Ectodermal cell (in vitro differentiated cells): ENCODE data around the gene AGTRAP.

Experiments
- H3K27ac ChIP-seq: 2 replicates; pipeline ENCODE4 v1.7.0; 2013; ENCODE audit warnings: mild to moderate bottlenecking, low read depth, low read length; ENCODE audit not compliant: insufficient read depth, poor library complexity, severe bottlenecking
- H3K27me3 ChIP-seq: 2 replicates; pipeline ENCODE4 v1.7.0; 2013; ENCODE audit warnings: mild to moderate bottlenecking, low read length; ENCODE audit not compliant: insufficient read depth, control insufficient read depth, poor library complexity, severe bottlenecking
- H3K36me3 ChIP-seq: one replicate; pipeline ENCODE4 v1.7.0; 2013; ENCODE audit warnings: low read length; ENCODE audit not compliant: control insufficient read depth, insufficient read depth
- H3K4me1 ChIP-seq: one replicate; pipeline ENCODE4 v1.7.0; 2013; ENCODE audit warnings: low read length; ENCODE audit not compliant: control insufficient read depth, insufficient read depth
- H3K4me3 ChIP-seq: 2 replicates; pipeline ENCODE4 v1.7.0; 2013; ENCODE audit warnings: low read depth, low read length, control low read depth; ENCODE audit not compliant: insufficient read depth
- H3K9me3 ChIP-seq: 2 replicates; pipeline ENCODE4 v1.7.0; 2013; ENCODE audit warnings: mild to moderate bottlenecking, low read length, moderate library complexity; ENCODE audit not compliant: control insufficient read depth
- WGBS, 2 experiments: methylation state at CpG; one replicate each; pipeline ENCODE4 v1.1.7; 2013; ENCODE audit warnings: missing lambda C conversion rate in 2 of 2; 5-methylcytosine and 5-hydroxymethylcytosine counted together

The AGTRAP gene

GRCh38 chr1:11697188-11697892 lies 38.6 kb upstream of the AGTRAP start:
- H3K27ac ChIP-seq = no peak overlapping the region
- H3K27me3 ChIP-seq = peaks cover 11% of the 10 kb centered on the region
- no peak overlapping the region for H3K4me3 ChIP-seq
- no peaks in the 10 kb centered on the region for H3K9me3 ChIP-seq
- no peaks in the 10 kb centered on the region for H3K36me3 ChIP-seq
- WGBS, 2 experiments = 75% methylated on average over 8 of the region's 8 CpGs
- peaks cover 30% of the 10 kb centered on the region for H3K4me1 ChIP-seq

- Histone ChIP-seq H3K9me3 (no peaks in the 10 kb centered on the region), H3K27me3 (peaks cover 6% of the 10 kb centered on the region), H3K4me3 (no peak overlapping the region), H3K27ac (no peak overlapping the region), H3K4me1 (peaks cover 30% of the 10 kb centered on the region), H3K36me3 (no peaks in the 10 kb centered on the region)
- WGBS, 2 experiments = 80 to 91% methylated on average over 5 of the region's 5 CpGs
Measured at GRCh38 chr1:11697893-11698210, 38.1 kb upstream of the AGTRAP start.

DNA sequence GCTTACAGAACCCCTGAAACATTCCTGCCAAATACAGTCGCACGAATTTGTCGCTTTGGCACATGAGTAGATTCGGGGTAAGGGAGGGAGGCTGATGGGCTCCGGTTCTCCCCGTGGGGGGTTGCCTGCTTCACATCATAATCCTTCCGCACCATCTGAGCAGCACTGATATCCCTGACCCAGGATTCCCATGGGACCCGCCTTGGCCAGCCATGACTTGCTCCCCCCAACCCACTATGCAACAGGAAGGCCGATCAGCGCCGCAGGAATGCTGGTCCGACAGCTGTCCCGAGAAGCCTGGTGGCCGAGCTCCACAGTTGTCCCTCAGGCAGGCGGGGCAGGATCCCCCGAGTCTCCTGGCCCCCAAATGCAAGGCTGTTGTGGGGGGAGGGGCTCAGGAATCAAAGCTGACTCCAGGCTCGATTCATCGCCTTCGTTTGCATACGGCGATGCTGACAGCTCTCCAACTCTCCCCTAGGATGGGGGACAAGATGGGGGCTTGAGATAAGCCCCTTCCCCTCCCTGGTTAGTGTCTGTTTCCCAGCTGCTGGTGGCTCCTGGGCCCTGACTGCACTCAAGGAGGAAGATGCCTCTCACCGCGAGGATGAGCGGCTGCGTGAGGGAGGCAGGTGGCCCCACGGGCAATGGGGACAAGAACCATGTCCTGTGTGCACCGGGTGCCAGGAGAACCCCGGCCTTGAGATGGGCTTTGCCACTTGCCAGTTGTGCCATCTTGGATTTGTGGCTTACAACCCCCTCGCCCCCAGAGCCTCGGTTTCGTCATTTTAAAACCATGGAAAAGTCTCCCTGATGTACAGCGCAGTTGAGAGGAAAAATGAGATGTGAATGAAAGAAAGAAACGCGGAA lies 35.1 kb upstream of the AGTRAP start:
- Histone ChIP-seq H3K4me3 (no peak overlapping the region), H3K27me3 (no peaks in the 10 kb centered on the region), H3K36me3 (no peaks in the 10 kb centered on the region), H3K4me1 (peaks cover 46% of the 10 kb centered on the region), H3K9me3 (no peaks in the 10 kb centered on the region), H3K27ac (peak overlapping the region; percentile 50)
- WGBS, 2 experiments = 66 to 67% methylated on average over 34 of the region's 34 CpGs

GRCh38 chr1:11701551-11701961 lies 34.4 kb upstream of the AGTRAP start:
- Histone ChIP-seq H3K36me3 (peaks cover 4% of the 10 kb centered on the region), H3K9me3 (no peaks in the 10 kb centered on the region), H3K27ac (peak overlapping the region; percentile 50), H3K27me3 (no peaks in the 10 kb centered on the region), H3K4me1 (peaks cover 52% of the 10 kb centered on the region), H3K4me3 (no peak overlapping the region)
- 61 to 63% methylated on average over 15 of the region's 15 CpGs for WGBS, 2 experiments

DNA sequence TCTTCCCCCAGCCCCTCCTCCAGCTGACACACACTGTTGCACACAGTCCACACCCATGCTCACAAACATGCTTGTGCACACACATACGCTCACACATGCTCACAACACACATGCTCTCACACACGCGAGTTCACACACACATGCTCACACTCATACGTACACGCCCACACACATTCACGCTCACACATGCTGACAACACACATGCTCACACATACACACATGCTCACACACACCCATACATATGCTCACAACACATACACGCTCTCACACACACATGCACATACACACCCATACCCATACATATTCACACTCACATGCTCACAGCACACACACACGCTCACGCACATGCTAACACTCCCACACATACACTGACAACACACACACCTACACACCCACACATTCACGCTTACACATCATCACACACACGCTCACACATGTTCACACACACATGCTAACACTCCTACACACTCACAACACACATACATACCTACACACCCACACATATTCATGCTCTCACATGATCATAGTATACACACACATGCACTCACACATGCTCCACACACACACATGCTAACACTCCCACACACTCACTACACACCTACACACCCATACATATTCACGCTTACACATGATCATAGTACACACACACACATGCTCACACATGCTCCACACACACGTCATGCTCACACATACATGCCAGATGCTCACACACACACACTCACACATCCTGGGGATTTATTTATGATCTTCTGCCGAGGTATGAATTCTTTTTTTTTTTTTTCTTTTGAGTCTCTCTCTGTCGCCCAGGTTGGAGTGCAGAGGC lies 33.7 kb upstream of the AGTRAP start:
- Histone ChIP-seq H3K9me3 (no peaks in the 10 kb centered on the region), H3K27ac (no peak overlapping the region), H3K36me3 (peaks cover 4% of the 10 kb centered on the region), H3K4me1 (peaks cover 52% of the 10 kb centered on the region), H3K4me3 (no peak overlapping the region), H3K27me3 (no peaks in the 10 kb centered on the region)
- WGBS, 2 experiments = 89 to 90% methylated on average over 15 of the region's 15 CpGs

DNA sequence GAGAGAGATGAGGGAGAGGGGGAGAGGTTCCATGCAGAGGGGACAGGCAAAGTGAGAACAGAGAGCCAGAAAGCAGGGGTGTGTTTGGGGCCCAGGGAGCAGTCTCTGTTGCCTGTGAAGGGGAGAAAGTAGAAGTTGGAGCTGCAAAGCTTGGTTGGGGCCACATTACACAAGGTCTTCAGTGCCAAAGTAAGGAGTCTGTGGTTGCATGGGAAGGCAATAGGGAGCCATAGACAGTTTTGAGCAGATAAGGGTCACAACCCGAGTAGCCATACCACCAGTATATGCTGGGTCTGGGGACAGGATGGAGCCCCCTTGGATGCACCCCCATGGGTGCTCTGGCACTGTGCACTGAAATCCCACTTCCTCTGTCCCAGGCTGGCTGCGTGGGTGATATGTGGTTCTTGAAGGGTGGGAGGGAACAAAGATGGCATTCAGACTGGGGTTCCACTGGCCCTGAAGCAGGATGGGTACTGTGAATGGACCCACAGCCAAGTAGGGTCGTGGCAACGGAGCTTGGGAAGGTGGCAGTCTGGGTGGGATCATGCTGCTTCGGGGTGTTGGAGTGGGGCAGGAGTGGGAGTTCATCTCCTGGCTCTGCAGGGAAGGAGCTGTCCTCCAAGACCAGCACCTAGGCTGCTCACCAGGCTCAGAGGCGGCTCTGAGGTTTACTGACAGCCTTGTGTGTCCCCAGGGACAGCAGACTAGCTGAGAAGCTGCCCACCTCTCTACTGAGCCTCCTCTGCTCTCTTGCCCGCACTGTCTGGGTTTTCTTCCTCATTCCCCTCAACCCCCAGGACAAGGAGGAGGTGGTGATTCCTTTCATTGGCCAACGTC lies 32.4 kb upstream of the AGTRAP start:
- H3K27ac ChIP-seq = peak overlapping the region; percentile 55
- no peaks in the 10 kb centered on the region for H3K9me3 ChIP-seq
- no peaks in the 10 kb centered on the region for H3K27me3 ChIP-seq
- WGBS, 2 experiments = 57 to 61% methylated on average over 8 of the region's 8 CpGs
- H3K4me1 ChIP-seq = peaks cover 60% of the 10 kb centered on the region
- peaks cover 4% of the 10 kb centered on the region for H3K36me3 ChIP-seq
- H3K4me3 ChIP-seq = peak overlapping the region; percentile 10

GRCh38 chr1:11704194-11704529 lies 31.8 kb upstream of the AGTRAP start:
- Histone ChIP-seq H3K27ac (peak overlapping the region; percentile 55), H3K36me3 (peaks cover 4% of the 10 kb centered on the region), H3K4me3 (peak overlapping the region; percentile 10), H3K4me1 (peaks cover 60% of the 10 kb centered on the region), H3K27me3 (no peaks in the 10 kb centered on the region), H3K9me3 (no peaks in the 10 kb centered on the region)
- WGBS, 2 experiments = 16 to 21% methylated on average over 11 of the region's 11 CpGs

DNA sequence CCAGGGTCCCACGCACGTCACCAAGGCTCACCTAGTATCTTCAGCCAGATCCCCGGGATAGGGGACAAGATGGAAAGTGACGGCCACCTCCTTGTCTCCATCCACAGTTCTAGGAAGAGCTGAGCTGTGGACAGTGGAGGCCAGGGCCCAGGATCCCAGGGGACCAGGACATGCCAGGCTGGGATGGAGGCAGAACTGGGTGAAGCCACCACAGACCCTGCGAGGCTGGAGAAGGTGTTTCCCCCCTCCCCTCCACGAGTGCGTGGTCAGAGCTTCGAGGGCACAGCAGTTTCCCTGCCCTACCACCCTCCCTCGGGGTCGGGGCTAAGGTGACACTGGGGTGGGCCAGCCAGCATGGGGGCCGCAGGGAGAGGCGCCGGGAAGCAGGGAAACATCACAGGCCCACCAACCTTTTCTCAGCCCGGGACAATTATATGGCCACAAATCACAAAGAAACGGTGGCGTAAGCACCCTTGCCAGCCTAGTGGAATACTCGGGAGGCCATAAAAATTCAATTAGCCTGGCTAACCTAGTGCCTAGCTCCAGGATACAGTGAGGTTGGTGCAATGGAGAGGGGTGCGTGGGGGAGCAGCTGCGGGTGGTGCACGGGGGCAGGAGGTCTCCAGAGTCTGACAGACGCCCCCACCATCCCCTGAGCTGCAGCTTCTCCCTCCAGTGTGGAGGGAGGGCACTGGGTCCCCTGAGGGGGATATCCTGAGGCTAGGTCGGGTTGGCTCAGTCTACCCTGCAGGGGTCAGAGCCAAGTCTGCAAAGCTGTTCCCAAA lies 31.1 kb upstream of the AGTRAP start:
- peaks cover 4% of the 10 kb centered on the region for H3K36me3 ChIP-seq
- H3K4me1 ChIP-seq = peaks cover 60% of the 10 kb centered on the region
- no peaks in the 10 kb centered on the region for H3K9me3 ChIP-seq
- H3K27me3 ChIP-seq = no peaks in the 10 kb centered on the region
- peak overlapping the region; percentile 55 for H3K27ac ChIP-seq
- peak overlapping the region; percentile 10 for H3K4me3 ChIP-seq
- 68 to 74% methylated on average over 22 of the region's 22 CpGs for WGBS, 2 experiments

DNA sequence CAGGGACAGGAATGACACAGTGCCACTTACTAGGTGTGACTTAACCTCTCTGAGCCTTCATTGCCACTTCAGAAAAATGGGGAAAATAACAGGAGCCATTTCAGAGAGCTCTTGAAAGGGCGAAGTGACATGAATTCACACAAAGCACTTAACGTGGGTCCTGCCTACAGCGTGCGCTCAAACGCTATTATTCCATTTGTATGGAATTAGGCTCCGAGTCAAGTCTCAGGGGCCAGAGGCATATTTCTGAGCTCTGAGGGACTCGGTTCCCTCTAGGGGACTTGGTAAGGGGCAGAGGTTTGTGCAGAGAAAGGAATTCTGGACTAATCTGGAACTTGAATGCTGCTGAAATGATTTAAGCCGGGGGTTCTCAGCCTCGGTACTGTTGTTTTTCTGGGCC lies 30.3 kb upstream of the AGTRAP start:
- Histone ChIP-seq H3K36me3 (peaks cover 4% of the 10 kb centered on the region), H3K27me3 (no peaks in the 10 kb centered on the region), H3K27ac (no peak overlapping the region), H3K4me3 (no peak overlapping the region), H3K4me1 (peaks cover 59% of the 10 kb centered on the region), H3K9me3 (no peaks in the 10 kb centered on the region)
- WGBS, 2 experiments = 88 to 90% methylated on average over 9 of the region's 9 CpGs
